Measurements from ENCODE around the gene TCF7. TPM values are rescaled to one million over a fixed set of nuclear protein-coding genes. Genes with fewer than 3 reads are reported as not detected.

The TCF7 gene
- total RNA-seq, 1 experiment from 2014 or later: 13.0 TPM

DNA sequence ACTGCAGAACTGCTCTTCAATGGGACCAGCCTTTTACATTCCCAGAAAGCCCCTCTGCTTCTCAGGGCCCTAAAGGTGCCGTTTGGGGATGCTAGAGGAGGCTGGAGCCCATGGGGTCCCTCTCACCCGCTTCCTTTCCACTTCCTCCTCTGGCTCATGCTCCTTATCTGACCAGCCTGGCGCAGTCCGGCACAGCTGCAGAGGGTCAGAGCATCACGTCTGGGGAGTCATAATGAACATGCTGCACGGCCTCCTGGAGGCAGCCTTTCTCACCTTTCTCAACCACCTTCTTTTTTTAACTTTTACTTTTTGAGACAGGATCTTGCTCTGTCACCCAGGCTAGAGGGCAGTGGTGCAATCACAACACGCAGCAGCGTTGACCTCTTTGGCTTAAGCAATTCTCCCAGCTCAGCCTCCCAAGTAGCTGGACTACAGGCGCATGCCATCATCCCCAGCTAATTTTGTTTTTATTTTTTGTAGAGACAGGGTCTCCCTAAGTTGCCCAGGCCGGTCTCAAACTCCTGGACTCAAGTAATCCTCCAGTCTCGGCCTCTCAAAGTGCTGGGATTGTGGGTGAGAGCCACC lies 15.1 kb upstream of the TCF7 start:
- H3K79me2 ChIP-seq (ENCODE audit: low read depth): no peaks in the 10 kb centered on the region
- no peak overlapping the region for H3K27ac ChIP-seq
- TF ChIP-seq CTCF (conservative IDR thresholded peaks at IDR 0.05) (no peak), EZH2 (IDR thresholded peaks at IDR 0.05; ENCODE audit: low read depth) (no peak)
- intact Hi-C loops (cut with micrococcal nuclease; ENCODE audit: unreplicated experiment): no loop called here
- no peak overlapping the region for H3K4me3 ChIP-seq
- H2AFZ ChIP-seq: no peak overlapping the region
- no peaks in the 10 kb centered on the region for H3K27me3 ChIP-seq (ENCODE audit: insufficient read depth, low read depth)
- no peaks in the 10 kb centered on the region for H4K20me1 ChIP-seq (ENCODE audit: insufficient read depth)
- BruUV-seq (replicated peaks): no TSS peak
- no peaks in the 10 kb centered on the region for H3K9me3 ChIP-seq (ENCODE audit: insufficient read depth, low read depth)
- H3K36me3 ChIP-seq (ENCODE audit: low read depth): no peaks in the 10 kb centered on the region
- H3K4me2 ChIP-seq: no peak overlapping the region
- ChIA-PET CTCF (no interaction called here), POLR2A (ENCODE audit: unreplicated experiment) (no interaction called here)
- H3F3A ChIP-seq (ENCODE audit: insufficient read depth, low read depth): peaks cover 8% of the 10 kb centered on the region; the same call in 1 of the 2 replicates
- H3K4me1 ChIP-seq (replicated peaks; ENCODE audit: insufficient read depth): peaks cover 18% of the 10 kb centered on the region
- H3K9me2 ChIP-seq (ENCODE audit: insufficient read depth): no peaks in the 10 kb centered on the region
- no peak for DNase-seq

DNA sequence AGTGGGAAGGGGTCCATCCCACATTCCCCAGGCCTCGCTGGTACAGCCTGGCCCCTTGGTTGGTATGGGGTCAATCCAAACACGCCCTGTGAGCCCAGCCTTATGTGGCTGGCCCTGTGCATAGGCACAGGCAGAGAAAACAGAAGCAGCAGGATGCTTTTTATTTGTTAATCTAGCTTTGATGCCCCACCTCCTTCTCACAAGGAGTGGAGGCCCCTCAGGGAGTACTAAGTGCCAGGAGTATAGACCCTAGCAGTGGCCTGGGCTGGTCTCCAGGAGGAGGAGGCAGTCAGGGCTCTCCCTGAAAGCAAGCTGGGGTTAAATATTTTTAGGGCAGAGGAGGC lies 14.6 kb upstream of the TCF7 start:
- H3K36me3 ChIP-seq (ENCODE audit: low read depth): no peaks in the 10 kb centered on the region
- no peak for DNase-seq
- ChIA-PET POLR2A (ENCODE audit: unreplicated experiment) (no interaction called here), CTCF (interaction anchor here (2.3 kb wide), 1 partner anchor 41 kb away, joined by 8 read pairs; no protein-coding TSS in a partner anchor)
- no peak for TF ChIP-seq CTCF (conservative IDR thresholded peaks at IDR 0.05)
- no peak for TF ChIP-seq EZH2 (IDR thresholded peaks at IDR 0.05; ENCODE audit: low read depth)
- H3K4me3 ChIP-seq: no peak overlapping the region
- no peak overlapping the region for H3K27ac ChIP-seq
- H3K27me3 ChIP-seq (ENCODE audit: insufficient read depth, low read depth): no peaks in the 10 kb centered on the region
- H3K4me1 ChIP-seq (replicated peaks; ENCODE audit: insufficient read depth): peaks cover 18% of the 10 kb centered on the region
- H4K20me1 ChIP-seq (ENCODE audit: insufficient read depth): no peaks in the 10 kb centered on the region
- H3K9me3 ChIP-seq (ENCODE audit: insufficient read depth, low read depth): no peaks in the 10 kb centered on the region
- intact Hi-C loops (cut with micrococcal nuclease; ENCODE audit: unreplicated experiment): no loop called here
- H3K79me2 ChIP-seq (ENCODE audit: low read depth): no peaks in the 10 kb centered on the region
- H3K9me2 ChIP-seq (ENCODE audit: insufficient read depth): no peaks in the 10 kb centered on the region
- H2AFZ ChIP-seq: no peak overlapping the region
- peaks cover 8% of the 10 kb centered on the region; the same call in 1 of the 2 replicates for H3F3A ChIP-seq (ENCODE audit: insufficient read depth, low read depth)
- H3K4me2 ChIP-seq: no peak overlapping the region
- BruUV-seq (replicated peaks): no TSS peak

DNA sequence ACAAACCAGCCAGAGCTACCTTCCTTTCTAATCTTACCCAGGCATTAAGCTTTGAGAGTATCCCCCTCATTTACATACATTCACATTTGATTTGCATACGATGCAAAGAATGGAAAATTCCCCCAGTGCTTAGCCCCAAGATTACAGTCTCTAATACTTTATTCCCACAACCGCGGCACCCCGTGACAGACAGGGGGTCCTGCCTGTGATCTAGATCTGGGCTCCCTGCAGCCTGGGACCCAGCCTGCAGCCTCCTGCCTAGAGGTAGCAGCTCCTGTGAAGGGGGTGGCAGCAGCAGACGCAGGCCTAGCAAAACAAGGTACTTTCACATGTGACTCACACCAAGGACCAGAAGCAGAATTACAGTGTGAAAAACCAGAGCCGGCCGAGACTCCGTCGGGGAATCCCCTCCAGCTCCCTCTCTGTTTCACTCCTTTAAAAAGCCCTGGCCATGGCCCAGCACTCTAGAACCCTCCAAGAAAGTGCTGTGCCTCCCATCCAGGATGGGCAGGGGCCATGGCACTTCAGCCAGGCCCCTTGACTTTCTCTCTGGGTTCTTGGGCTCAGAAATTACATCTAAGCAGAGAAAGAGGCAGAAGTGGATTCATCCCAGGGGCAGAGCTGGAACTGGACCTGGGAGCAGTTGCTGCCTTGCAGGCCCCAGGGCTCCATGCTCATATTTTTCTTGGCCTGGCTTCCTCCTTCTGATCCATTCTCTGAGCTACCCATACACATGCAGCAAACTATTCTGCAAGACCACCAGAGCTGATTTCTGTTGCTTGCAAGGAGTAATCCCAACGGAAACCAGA lies 14.0 kb upstream of the TCF7 start:
- Histone ChIP-seq H3K79me2 (ENCODE audit: low read depth) (no peaks in the 10 kb centered on the region), H3K27ac (no peak overlapping the region), H3K36me3 (ENCODE audit: low read depth) (no peaks in the 10 kb centered on the region), H3K9me3 (ENCODE audit: insufficient read depth, low read depth) (no peaks in the 10 kb centered on the region), H3K4me1 (replicated peaks; ENCODE audit: insufficient read depth) (peaks cover 18% of the 10 kb centered on the region), H4K20me1 (ENCODE audit: insufficient read depth) (no peaks in the 10 kb centered on the region), H3K27me3 (ENCODE audit: insufficient read depth, low read depth) (no peaks in the 10 kb centered on the region), H3K4me3 (no peak overlapping the region), H3K4me2 (no peak overlapping the region), H2AFZ (no peak overlapping the region), H3F3A (ENCODE audit: insufficient read depth, low read depth) (peaks cover 8% of the 10 kb centered on the region; the same call in 1 of the 2 replicates), H3K9me2 (ENCODE audit: insufficient read depth) (no peaks in the 10 kb centered on the region)
- intact Hi-C loops (cut with micrococcal nuclease; ENCODE audit: unreplicated experiment): no loop called here
- ChIA-PET POLR2A (ENCODE audit: unreplicated experiment) (no interaction called here), CTCF (interaction anchor here (0.6 to 2.3 kb wide), 3 partner anchors 18 to 48 kb away, joined by 3 to 8 read pairs (median 8); no protein-coding TSS in a partner anchor)
- TF ChIP-seq CTCF (conservative IDR thresholded peaks at IDR 0.05): no peak
- TF ChIP-seq EZH2 (IDR thresholded peaks at IDR 0.05; ENCODE audit: low read depth): no peak
- no TSS peak for BruUV-seq (replicated peaks)
- no peak for DNase-seq

Measured in PC-9 (cell line).